Adrenal gland (tissue), 5 donors: ENCODE measurements around the gene SLC30A4.

Source experiments
- CTCF ChIP-seq, 6 experiments: fragments of 450-650 bp in 4 of 6; fragments of 200-600 bp in 2 of 6; sonication (generic) in 1 of 6; IDR thresholded peaks; 1 replicate in 5 of 6; 2 replicates in 1 of 6; pipeline versions ENCODE4 v1.5.1 to v1.8.0; 2016 to 2021; ENCODE audit warnings: antibody characterized with exemption in 6 of 6, mild to moderate bottlenecking in 2 of 6, moderate library complexity in 1 of 6
- POLR2A ChIP-seq, 2 donors: fragments of 450-650 bp; IDR thresholded peaks; one replicate each; pipeline ENCODE4 v1.6.1; 2017; ENCODE audit warnings: antibody characterized with exemption in 2 of 2, mild to moderate bottlenecking in 2 of 2, moderate library complexity in 1 of 2
- donor health status: DM: no; HTN: no; CAD: no.

GRCh38 chr15:45489690-45490238 lies 32.8 kb downstream of the SLC30A4 start:
- no peak for TF ChIP-seq CTCF (IDR thresholded peaks at IDR 0.05)
- no peak for TF ChIP-seq POLR2A (IDR thresholded peaks at IDR 0.05)
